ACC112 (cell line): ENCODE results near the gene ANKRD63.

ENCODE experiments used
- H2AFZ ChIP-seq: fragments of 200-600 bp; sonication (generic); one replicate; pipeline ENCODE4 v1.6.0; 2017; ENCODE audit warnings: antibody characterized with exemption, low read length; ENCODE audit not compliant: unreplicated experiment
- H3K27ac ChIP-seq: fragments of 200-600 bp; sonication (generic); 2 replicates; pipeline ENCODE4 v1.5.1; 2014; ENCODE audit warnings: low read depth, mild to moderate bottlenecking, antibody characterized with exemption, low read length, moderate library complexity
- H3K27me3 ChIP-seq: fragments of 200-600 bp; sonication (generic); 2 replicates; pipeline ENCODE4 v1.6.1; 2014; ENCODE audit warnings: mild to moderate bottlenecking, antibody characterized with exemption, low read length, moderate library complexity, mixed read lengths; ENCODE audit not compliant: insufficient read depth
- H3K36me3 ChIP-seq: fragments of 200-600 bp; sonication (generic); 2 replicates; pipeline ENCODE4 v1.6.1; 2016; ENCODE audit warnings: mild to moderate bottlenecking, antibody characterized with exemption, low read length, moderate library complexity, mixed read lengths; ENCODE audit not compliant: insufficient read depth
- H3K4me1 ChIP-seq: fragments of 200-600 bp; sonication (generic); one replicate; pipeline ENCODE4 v1.6.1; 2016; ENCODE audit warnings: low read length, mixed read lengths; ENCODE audit not compliant: insufficient read depth, unreplicated experiment, control insufficient read depth
- H3K4me3 ChIP-seq: fragments of 200-600 bp; sonication (generic); 2 replicates; pipeline ENCODE4 v1.5.1; 2014; ENCODE audit warnings: mild to moderate bottlenecking, low read depth, low read length
- H3K79me2 ChIP-seq: fragments of 200-600 bp; sonication (generic); one replicate; pipeline ENCODE4 v1.6.0; 2016; ENCODE audit warnings: low read length; ENCODE audit not compliant: control insufficient read depth, unreplicated experiment, insufficient read depth

Gene ANKRD63

GRCh38 chr15:40282869-40283614 is at the start of gene ANKRD63:
TSS of gene ANKRD63 (minus strand) at chr15:40283064. CDS start at chr15:40282586, 478 bp downstream.
- Histone ChIP-seq H3K27me3 (peaks cover 50% of the 10 kb centered on the region), H3K4me1 (peaks cover 30% of the 10 kb centered on the region), H2AFZ (peak within 1 kb of the TSS; percentile 56)

DNA sequence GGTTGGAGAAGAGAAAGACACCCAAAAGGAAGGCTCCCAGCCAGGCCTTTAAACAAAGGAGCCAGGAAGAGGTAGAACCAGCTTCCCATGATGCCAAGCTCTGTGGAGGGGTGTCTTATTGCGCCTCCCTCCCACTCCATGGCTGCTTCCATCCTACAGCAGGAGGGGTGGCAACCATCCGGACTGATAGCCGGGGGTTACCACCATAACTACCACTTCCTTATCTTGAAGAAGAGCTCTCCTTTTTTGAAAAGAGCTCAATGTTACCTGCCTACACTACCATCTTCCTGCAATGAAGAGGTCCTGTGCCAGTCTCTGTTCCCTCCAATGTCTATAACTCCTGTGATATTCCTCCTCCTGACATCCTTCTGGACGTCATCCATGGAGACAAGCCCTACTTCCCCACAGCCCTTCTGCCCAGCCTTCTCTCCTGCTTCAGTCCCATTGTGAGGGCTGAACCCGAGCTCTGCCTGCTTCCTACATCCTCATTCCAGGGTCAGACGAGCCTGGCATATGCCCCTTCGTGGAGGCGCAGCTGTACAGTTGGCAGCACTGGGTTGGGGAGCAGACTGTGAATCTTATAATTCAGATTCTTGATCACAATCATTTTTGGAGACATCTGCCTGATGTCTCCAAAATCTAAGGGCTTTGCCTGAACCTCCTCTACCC is 49.4 kb upstream of the ANKRD63 start:
- no peak overlapping the region for H3K27ac ChIP-seq
- H2AFZ ChIP-seq: no peak overlapping the region
- no peak overlapping the region for H3K4me3 ChIP-seq
- H3K79me2 ChIP-seq: peaks cover under 1% of the 10 kb centered on the region
- no peaks in the 10 kb centered on the region for H3K36me3 ChIP-seq
- H3K4me1 ChIP-seq: peaks cover 56% of the 10 kb centered on the region
- H3K27me3 ChIP-seq: no peaks in the 10 kb centered on the region

More at GRCh38 chr15:40282869-40283614, at the start of gene ANKRD63:
- Histone ChIP-seq H3K4me3 (peak within 1 kb of the TSS; percentile 70), H3K36me3 (no peaks in the 10 kb centered on the region), H3K27ac (no peak within 1 kb of the TSS), H3K79me2 (no peaks in the 10 kb centered on the region)

- Histone ChIP-seq H2AFZ (no peak overlapping the region), H3K79me2 (no peaks in the 10 kb centered on the region), H3K27ac (no peak overlapping the region), H3K4me1 (peaks cover 53% of the 10 kb centered on the region), H3K36me3 (0 out of 2 replicates have a peak, but pooled peaks cover 3% of the 10 kb centered on the region), H3K27me3 (no peaks in the 10 kb centered on the region), H3K4me3 (no peak overlapping the region)
Observed at GRCh38 chr15:40331637-40332036, 48.8 kb upstream of the ANKRD63 start.

DNA sequence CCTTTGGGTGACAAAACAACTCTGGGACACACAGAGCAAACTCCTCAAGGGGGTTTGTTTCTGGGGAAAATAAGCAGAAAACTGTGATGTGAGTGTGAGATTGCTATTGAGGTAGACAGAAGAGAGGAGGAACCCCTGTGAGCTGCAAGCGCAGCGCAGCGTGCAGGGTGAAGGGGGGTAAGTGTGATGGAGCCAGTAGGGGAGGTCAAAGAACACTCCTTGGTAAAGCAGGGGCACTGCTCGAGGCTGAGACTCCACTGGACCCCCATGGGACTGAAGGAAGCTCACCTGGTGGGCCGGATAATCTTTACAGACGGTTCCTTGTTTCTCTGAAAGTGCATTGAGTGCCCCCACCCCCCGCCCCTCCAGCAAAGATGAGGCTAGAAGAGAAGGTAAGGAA is 48.2 kb upstream of the ANKRD63 start:
- Histone ChIP-seq H3K4me3 (no peak overlapping the region), H3K27ac (no peak overlapping the region), H2AFZ (no peak overlapping the region), H3K4me1 (peaks cover 48% of the 10 kb centered on the region), H3K79me2 (no peaks in the 10 kb centered on the region), H3K36me3 (0 out of 2 replicates have a peak, but pooled peaks cover 6% of the 10 kb centered on the region), H3K27me3 (no peaks in the 10 kb centered on the region)

DNA sequence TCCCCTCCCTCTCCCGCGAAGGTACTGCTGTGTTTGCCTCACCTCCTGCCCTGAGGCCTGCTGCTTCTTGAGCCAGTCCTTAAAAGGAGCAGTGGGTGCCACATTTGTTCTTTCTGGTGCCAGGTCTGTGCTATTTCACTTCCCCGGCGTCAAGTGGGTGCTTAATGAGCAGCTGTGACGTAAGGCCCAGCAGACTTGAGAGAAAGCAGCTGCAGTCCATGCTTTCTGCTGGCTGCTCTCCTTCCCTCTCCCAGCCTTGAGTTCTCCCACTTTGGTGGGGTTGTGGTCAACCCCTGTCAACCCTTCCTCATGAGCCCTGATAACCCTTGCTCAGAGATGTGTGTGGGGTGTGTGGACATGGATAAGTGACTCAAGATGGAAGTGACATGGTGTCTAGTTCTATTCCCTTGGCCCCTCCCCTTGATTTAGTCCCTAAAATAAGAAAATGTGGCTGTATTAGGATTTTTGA is 47.5 kb upstream of the ANKRD63 start:
- Histone ChIP-seq H3K4me3 (no peak overlapping the region), H2AFZ (no peak overlapping the region), H3K79me2 (peaks cover 5% of the 10 kb centered on the region), H3K4me1 (peaks cover 51% of the 10 kb centered on the region), H3K27ac (no peak overlapping the region; the same call in 1 of the 2 replicates), H3K27me3 (no peaks in the 10 kb centered on the region), H3K36me3 (0 out of 2 replicates have a peak, but pooled peaks cover 6% of the 10 kb centered on the region)

GRCh38 chr15:40329804-40330203 is 46.9 kb upstream of the ANKRD63 start:
- H3K36me3 ChIP-seq: 0 out of 2 replicates have a peak, but pooled peaks cover 6% of the 10 kb centered on the region
- H3K4me1 ChIP-seq: peaks cover 51% of the 10 kb centered on the region
- H3K27me3 ChIP-seq: no peaks in the 10 kb centered on the region
- H3K79me2 ChIP-seq: peaks cover 11% of the 10 kb centered on the region
- no peak overlapping the region for H3K4me3 ChIP-seq
- no peak overlapping the region for H2AFZ ChIP-seq
- H3K27ac ChIP-seq: peak overlapping the region; percentile 31; the same call in 1 of the 2 replicates

DNA sequence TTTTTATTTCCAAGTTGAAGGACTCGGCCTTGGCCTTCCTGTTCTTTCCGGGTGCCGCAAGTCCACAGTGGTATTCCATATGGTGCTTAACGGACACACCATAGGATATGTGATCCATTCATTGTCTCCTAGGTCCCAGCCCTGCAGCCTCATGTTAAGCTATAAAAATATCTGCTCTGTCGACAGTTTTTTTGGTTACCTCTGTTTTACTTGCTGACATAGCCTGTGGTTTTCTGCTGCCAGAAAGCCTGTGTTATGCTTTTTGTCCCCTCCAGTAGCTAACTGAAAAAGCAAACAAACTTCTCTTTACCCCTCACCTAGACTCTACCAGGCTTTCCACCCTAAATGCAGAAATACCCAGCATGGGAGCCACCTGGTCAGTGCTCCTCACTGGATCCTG is 45.9 kb upstream of the ANKRD63 start:
- H3K27me3 ChIP-seq: no peaks in the 10 kb centered on the region
- no peak overlapping the region for H2AFZ ChIP-seq
- H3K36me3 ChIP-seq: 0 out of 2 replicates have a peak, but pooled peaks cover 6% of the 10 kb centered on the region
- peaks cover 21% of the 10 kb centered on the region for H3K79me2 ChIP-seq
- peaks cover 43% of the 10 kb centered on the region for H3K4me1 ChIP-seq
- H3K27ac ChIP-seq: peak overlapping the region; percentile 31; the same call in 1 of the 2 replicates
- H3K4me3 ChIP-seq: no peak overlapping the region

DNA sequence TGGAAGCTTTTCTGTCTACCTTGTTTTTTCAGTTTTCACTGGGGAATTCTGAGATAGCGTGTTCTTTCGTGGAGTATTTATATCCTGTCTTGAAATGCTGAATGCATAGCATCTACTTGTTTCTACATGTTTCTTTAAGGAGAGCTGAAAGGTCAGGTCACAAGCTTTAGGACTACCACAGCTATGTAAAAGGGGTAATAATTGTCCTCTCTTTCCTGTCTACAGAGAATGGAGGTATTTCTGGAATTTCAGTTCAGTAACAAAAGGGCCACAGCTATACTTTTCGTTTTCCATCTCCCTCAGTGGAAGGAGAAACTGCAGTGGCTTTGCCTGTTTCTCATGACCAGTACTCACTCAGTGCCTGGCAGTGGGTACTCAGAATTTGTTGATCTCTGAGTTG is 45.3 kb upstream of the ANKRD63 start:
- Histone ChIP-seq H3K27ac (0 out of 2 replicates have a peak overlapping the region, but pooled peaks have one; percentile 3), H3K4me1 (peaks cover 40% of the 10 kb centered on the region), H2AFZ (no peak overlapping the region)

DNA sequence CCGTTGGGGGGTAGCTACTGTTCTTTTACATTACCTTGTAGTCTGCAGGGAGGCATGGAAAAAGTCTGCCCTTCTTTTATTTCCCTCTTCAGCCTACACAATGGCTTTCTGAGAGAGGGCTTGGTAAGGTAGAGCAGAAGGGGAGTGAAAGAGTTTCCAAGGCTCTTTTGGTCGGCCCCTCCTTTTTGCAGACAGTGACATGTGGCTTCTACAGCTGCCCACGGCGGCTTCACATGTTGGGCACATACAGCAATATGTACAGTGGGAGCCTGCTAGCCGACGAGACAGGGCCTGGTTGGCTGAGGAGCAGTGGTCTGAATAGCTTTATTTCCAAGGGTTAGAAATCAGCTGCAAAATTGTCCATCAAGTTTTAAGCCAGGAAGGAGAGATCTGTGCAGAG is 44.6 kb upstream of the ANKRD63 start:
- Histone ChIP-seq H3K4me3 (no peak overlapping the region), H3K4me1 (peaks cover 45% of the 10 kb centered on the region), H2AFZ (no peak overlapping the region), H3K27ac (0 out of 2 replicates have a peak overlapping the region, but pooled peaks have one; percentile 3), H3K36me3 (0 out of 2 replicates have a peak, but pooled peaks cover 6% of the 10 kb centered on the region), H3K27me3 (no peaks in the 10 kb centered on the region), H3K79me2 (peaks cover 21% of the 10 kb centered on the region)

More for the DNA sequence above, 45.3 kb upstream of the ANKRD63 start:
- Histone ChIP-seq H3K4me3 (0 out of 2 replicates have a peak overlapping the region, but pooled peaks have one; percentile 10), H3K36me3 (0 out of 2 replicates have a peak, but pooled peaks cover 6% of the 10 kb centered on the region), H3K79me2 (peaks cover 21% of the 10 kb centered on the region), H3K27me3 (no peaks in the 10 kb centered on the region)

DNA sequence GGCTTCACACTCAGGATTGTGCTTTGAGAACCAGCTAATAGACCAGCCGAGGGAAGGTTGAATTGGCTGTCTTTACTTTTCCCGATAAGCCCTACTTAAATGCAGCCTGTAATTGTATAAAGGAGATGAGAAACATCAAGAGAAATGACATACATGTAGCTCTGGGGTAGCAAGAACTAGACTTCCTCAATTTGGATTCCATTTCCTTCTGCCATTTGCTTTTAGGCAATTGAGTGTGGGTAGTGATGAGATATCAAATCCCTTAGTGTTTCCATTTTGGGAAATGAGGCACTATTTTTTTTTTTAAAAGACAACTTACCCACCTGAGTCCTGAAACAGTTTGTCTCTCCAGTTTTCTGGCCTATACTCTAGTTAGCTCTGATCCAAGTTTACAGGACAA is 42.8 kb upstream of the ANKRD63 start:
- H3K4me3 ChIP-seq: peak overlapping the region; percentile 88
- 0 out of 2 replicates have a peak, but pooled peaks cover 6% of the 10 kb centered on the region for H3K36me3 ChIP-seq
- peaks cover 45% of the 10 kb centered on the region for H3K4me1 ChIP-seq
- H3K27me3 ChIP-seq: no peaks in the 10 kb centered on the region
- no peak overlapping the region for H2AFZ ChIP-seq
- no peak overlapping the region for H3K27ac ChIP-seq
- peaks cover 21% of the 10 kb centered on the region for H3K79me2 ChIP-seq
